Activated B cell treated with CpG ODN at 0.5 μM for 24 hours (primary cell): ENCODE data around the gene SERPINB8. TPM values are rescaled to one million over a fixed set of nuclear protein-coding genes. Genes with fewer than 3 reads are reported as not detected.

Experiments used
- ATAC-seq: fragments of 200-7000 bp; cut with Tn5 transposase; one replicate; pipeline ENCODE4 v1.10.0; 2021; ENCODE audit warnings: low read depth, mild to moderate bottlenecking, moderate library complexity
- CTCF ChIA-PET: fragments of 350-600 bp; sonication (Branson Sonifier 250); formaldehyde crosslinking; loops from one replicate; lab custom pipeline; 2021; ENCODE audit warnings: antibody characterized with exemption; lab: Charles Lee
- POLR2A ChIA-PET: fragments of 350-600 bp; sonication (Branson Sonifier 250); formaldehyde crosslinking; loops from one replicate; lab custom pipeline; 2021; ENCODE audit warnings: antibody characterized with exemption; lab: Charles Lee
- DNase-seq: peaks from one replicate; pipeline ENCODE4 v3.0.0; 2022
- H3K27ac Mint-ChIP-seq: one replicate; pipeline ENCODE4 v1.8.0; 2020; ENCODE audit warnings: mixed read lengths
- H3K27me3 Mint-ChIP-seq: one replicate; pipeline ENCODE4 v1.8.0; 2021; ENCODE audit warnings: mixed read lengths
- H3K36me3 Mint-ChIP-seq: one replicate; pipeline ENCODE4 v1.8.0; 2021; ENCODE audit warnings: low read depth, mixed read lengths
- H3K4me1 Mint-ChIP-seq: one replicate; pipeline ENCODE4 v1.8.0; 2021; ENCODE audit warnings: mixed read lengths
- H3K4me3 Mint-ChIP-seq: one replicate; pipeline ENCODE4 v1.8.0; 2020; ENCODE audit warnings: mild to moderate bottlenecking, mixed read lengths
- H3K9me3 Mint-ChIP-seq: one replicate; pipeline ENCODE4 v1.8.0; 2020; ENCODE audit warnings: mixed read lengths
- intact Hi-C: fragments of 100-400 bp; cut with micrococcal nuclease; formaldehyde crosslinking; loops from one replicate; pipeline ENCODE4 v1.15.1; 2024
- total RNA-seq: library from RNA; stranded (reverse); gene quantifications from 2 replicates; pipeline ENCODE4 v1.2.3, GENCODE V29; 2022
- TF ChIP-seq, protein P1 (sequence below): fragments of 200-600 bp; IDR thresholded peaks from one replicate; pipeline ENCODE4 v1.8.0; 2022; ENCODE audit warnings: antibody characterized with exemption, mild to moderate bottlenecking

Gene SERPINB8
- total RNA-seq, 1 donor from 2014 or later: 29.5 TPM

DNA sequence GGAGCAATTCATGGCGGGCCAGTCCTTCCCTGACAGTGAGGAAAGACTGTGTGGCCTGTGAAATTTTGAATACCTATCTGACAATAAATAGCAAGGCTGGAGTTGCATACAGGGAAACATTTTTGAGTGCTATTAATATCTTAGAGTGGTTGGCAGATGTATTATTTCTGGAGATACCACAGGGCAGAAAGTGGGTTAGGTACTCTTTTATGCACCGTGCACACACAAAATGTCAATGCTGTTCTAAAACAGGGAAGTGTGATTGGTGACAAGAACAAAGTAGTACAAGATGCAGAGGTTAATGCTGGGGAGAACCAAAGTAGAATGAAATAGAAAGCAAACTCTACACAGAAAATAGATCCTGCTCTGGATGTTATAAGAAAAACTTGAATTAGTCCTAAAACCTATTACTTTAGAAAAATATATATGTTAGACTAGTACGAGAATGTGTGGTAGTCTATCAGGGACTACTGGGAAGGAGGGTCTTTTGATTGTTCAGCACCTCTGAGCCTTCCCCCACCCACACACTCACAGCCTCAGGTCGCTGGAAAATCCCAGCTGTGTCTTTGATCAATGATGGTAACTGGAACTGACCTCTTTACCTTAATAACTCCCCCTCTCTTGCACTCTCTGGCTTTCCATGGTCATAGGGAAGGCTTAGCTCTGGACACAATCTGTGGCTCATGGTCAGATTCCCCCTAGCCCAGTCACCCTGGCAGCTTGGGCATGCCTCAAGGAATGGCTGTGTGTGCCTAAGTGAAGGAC is 58.2 kb downstream of the SERPINB8 start:
- Mint-ChIP-seq H3K36me3 (no peaks in the 10 kb centered on the region), H3K27ac (no peak overlapping the region), H3K4me1 (peaks cover 9% of the 10 kb centered on the region), H3K27me3 (no peaks in the 10 kb centered on the region), H3K9me3 (no peaks in the 10 kb centered on the region), H3K4me3 (no peak overlapping the region)
- no peak for ATAC-seq
- ChIA-PET CTCF (no interaction called here), POLR2A (no interaction called here)
- no peak for DNase-seq
- TF ChIP-seq, protein P1, sequence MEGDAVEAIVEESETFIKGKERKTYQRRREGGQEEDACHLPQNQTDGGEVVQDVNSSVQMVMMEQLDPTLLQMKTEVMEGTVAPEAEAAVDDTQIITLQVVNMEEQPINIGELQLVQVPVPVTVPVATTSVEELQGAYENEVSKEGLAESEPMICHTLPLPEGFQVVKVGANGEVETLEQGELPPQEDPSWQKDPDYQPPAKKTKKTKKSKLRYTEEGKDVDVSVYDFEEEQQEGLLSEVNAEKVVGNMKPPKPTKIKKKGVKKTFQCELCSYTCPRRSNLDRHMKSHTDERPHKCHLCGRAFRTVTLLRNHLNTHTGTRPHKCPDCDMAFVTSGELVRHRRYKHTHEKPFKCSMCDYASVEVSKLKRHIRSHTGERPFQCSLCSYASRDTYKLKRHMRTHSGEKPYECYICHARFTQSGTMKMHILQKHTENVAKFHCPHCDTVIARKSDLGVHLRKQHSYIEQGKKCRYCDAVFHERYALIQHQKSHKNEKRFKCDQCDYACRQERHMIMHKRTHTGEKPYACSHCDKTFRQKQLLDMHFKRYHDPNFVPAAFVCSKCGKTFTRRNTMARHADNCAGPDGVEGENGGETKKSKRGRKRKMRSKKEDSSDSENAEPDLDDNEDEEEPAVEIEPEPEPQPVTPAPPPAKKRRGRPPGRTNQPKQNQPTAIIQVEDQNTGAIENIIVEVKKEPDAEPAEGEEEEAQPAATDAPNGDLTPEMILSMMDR: no peak
- intact Hi-C loops: no loop called here

GRCh38 chr18:64029096-64029495 is 59.2 kb downstream of the SERPINB8 start:
- no peaks in the 10 kb centered on the region for H3K27me3 Mint-ChIP-seq
- CTCF ChIA-PET: interaction anchor here (1.1 kb wide), 1 partner anchor 9 kb away, joined by 3 read pairs; no protein-coding TSS in a partner anchor
- no peaks in the 10 kb centered on the region for H3K36me3 Mint-ChIP-seq
- DNase-seq (no peak), ATAC-seq (no peak)
- no peak overlapping the region for H3K4me3 Mint-ChIP-seq
- POLR2A ChIA-PET: no interaction called here
- intact Hi-C loops: no loop called here
- no peak overlapping the region for H3K27ac Mint-ChIP-seq
- H3K4me1 Mint-ChIP-seq: peaks cover 9% of the 10 kb centered on the region
- TF ChIP-seq, protein P1: no peak
- H3K9me3 Mint-ChIP-seq: no peaks in the 10 kb centered on the region

DNA sequence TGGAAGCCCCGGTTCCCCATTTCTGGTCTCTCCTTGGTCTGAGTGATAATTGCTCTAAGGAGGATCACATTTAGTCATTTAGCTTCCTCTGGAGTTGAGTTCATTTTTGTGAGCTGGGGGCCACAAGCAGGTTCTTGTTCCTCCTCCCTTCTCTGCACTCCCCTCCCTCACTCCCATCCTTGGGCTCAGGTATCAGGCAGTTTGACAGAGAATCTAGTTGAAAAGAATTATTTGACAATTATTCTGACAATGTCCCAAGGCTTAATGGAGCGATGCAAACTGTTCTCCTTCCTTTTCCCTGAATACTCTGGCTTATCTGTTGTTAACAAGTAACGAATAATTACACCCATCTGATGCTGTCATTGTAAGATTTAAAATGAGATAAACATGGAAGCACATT is 61.5 kb downstream of the SERPINB8 start:
- H3K27me3 Mint-ChIP-seq: no peaks in the 10 kb centered on the region
- H3K4me1 Mint-ChIP-seq: peaks cover 9% of the 10 kb centered on the region
- no peaks in the 10 kb centered on the region for H3K9me3 Mint-ChIP-seq
- ChIA-PET POLR2A (no interaction called here), CTCF (no interaction called here)
- TF ChIP-seq, protein P1: no peak
- no peak for ATAC-seq
- no peak overlapping the region for H3K27ac Mint-ChIP-seq
- no peaks in the 10 kb centered on the region for H3K36me3 Mint-ChIP-seq
- DNase-seq: no peak
- intact Hi-C loops: no loop called here
- H3K4me3 Mint-ChIP-seq: no peak overlapping the region

DNA sequence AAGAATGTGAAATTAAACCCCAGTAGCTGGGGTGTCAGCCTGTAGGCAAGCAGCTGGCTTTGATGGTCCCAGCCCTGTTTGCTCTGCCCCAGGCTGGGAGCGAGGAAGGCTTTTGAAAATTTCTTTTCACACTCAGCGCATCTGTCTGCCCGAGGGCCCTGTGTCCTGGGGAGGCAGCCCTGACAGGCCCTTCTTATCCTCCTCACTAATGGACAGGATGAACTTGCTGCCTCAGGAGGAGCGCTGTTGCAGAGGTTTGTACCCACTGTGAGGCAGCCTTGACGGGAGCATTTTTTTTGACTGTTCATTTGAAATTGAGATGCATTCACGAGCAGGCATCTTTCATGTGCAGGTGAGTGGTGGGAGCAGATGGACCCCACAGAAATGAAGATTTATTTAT is 62.4 kb downstream of the SERPINB8 start:
- POLR2A ChIA-PET: no interaction called here
- peaks cover 9% of the 10 kb centered on the region for H3K4me1 Mint-ChIP-seq
- no peak overlapping the region for H3K4me3 Mint-ChIP-seq
- H3K36me3 Mint-ChIP-seq: no peaks in the 10 kb centered on the region
- no peaks in the 10 kb centered on the region for H3K27me3 Mint-ChIP-seq
- TF ChIP-seq, protein P1: no peak
- DNase-seq (no peak), ATAC-seq (no peak)
- intact Hi-C loops: no loop called here
- CTCF ChIA-PET: no interaction called here
- H3K9me3 Mint-ChIP-seq: no peaks in the 10 kb centered on the region
- no peak overlapping the region for H3K27ac Mint-ChIP-seq

- intact Hi-C loops: loop anchor here (1.0 to 5.0 kb wide), 3 partner anchors 371 to 1714 kb away; partner anchors contain the start of gene CDH7
- Mint-ChIP-seq H3K27ac (no peak overlapping the region), H3K4me3 (no peak overlapping the region), H3K36me3 (no peaks in the 10 kb centered on the region), H3K4me1 (no peaks in the 10 kb centered on the region), H3K27me3 (peaks cover 2% of the 10 kb centered on the region), H3K9me3 (no peaks in the 10 kb centered on the region)
- TF ChIP-seq, protein P1: no peak
- DNase-seq (no peak), ATAC-seq (peak; percentile 56)
- CTCF ChIA-PET: interaction anchor here (0.7 to 1.6 kb wide), 7 partner anchors 8 to 520 kb away, joined by 3 to 9 read pairs (median 3); no protein-coding TSS in a partner anchor
- POLR2A ChIA-PET: no interaction called here
Measured at GRCh38 chr18:64037812-64038414, 68.0 kb downstream of the SERPINB8 start.
